Trophoblast cell (in vitro differentiated cells and primary cell): ENCODE data around the gene GALNT6.

Experiments used
- DNase-seq, 2 donors: peaks; one replicate each; pipeline ENCODE4 v3.0.0-alpha.2; 2016
- H2AFZ ChIP-seq: 2 replicates; pipeline ENCODE4 v1.6.1; 2013; ENCODE audit warnings: low read length, moderate library complexity, mild to moderate bottlenecking; ENCODE audit not compliant: insufficient read depth, poor library complexity
- H2AK5ac ChIP-seq: 2 replicates; pipeline ENCODE4 v1.6.1; 2013; ENCODE audit warnings: mild to moderate bottlenecking, low read length
- H2BK120ac ChIP-seq: 2 replicates; pipeline ENCODE4 v1.6.1; 2013; ENCODE audit warnings: low read length, mild to moderate bottlenecking, moderate library complexity; ENCODE audit not compliant: insufficient read depth, poor library complexity
- H2BK12ac ChIP-seq: 2 replicates; pipeline ENCODE4 v1.6.1; 2013; ENCODE audit warnings: mild to moderate bottlenecking, low read length, moderate library complexity
- H2BK5ac ChIP-seq: 2 replicates; pipeline ENCODE4 v1.6.1; 2013; ENCODE audit warnings: low read length, low read depth, moderate library complexity, mild to moderate bottlenecking; ENCODE audit not compliant: poor library complexity
- H3K14ac ChIP-seq: 2 replicates; pipeline ENCODE4 v1.6.1; 2013; ENCODE audit warnings: mild to moderate bottlenecking, low read length
- H3K18ac ChIP-seq: 2 replicates; pipeline ENCODE4 v1.6.1; 2013; ENCODE audit warnings: mild to moderate bottlenecking, low read length
- H3K23ac ChIP-seq: 2 replicates; pipeline ENCODE4 v1.6.1; 2013; ENCODE audit warnings: low read length
- H3K27ac ChIP-seq: 2 replicates; pipeline ENCODE4 v1.5.1; 2013; ENCODE audit warnings: low read depth, mild to moderate bottlenecking, inconsistent platforms, low read length, moderate library complexity
- H3K27me3 ChIP-seq: 2 replicates; pipeline ENCODE4 v1.6.1; 2013; ENCODE audit warnings: inconsistent platforms, mild to moderate bottlenecking, low read length, moderate library complexity; ENCODE audit not compliant: insufficient read depth
- H3K36me3 ChIP-seq, 2 experiments: 1 replicate in 1 of 2; 2 replicates in 1 of 2; pipeline ENCODE4 v1.6.1; 2013; ENCODE audit warnings: low read length in 2 of 2, mild to moderate bottlenecking in 2 of 2, moderate library complexity in 1 of 2; ENCODE audit not compliant: insufficient read depth in 2 of 2, control insufficient read depth in 1 of 2
- H3K4ac ChIP-seq: 2 replicates; pipeline ENCODE4 v1.6.1; 2013; ENCODE audit warnings: low read depth, mild to moderate bottlenecking, low read length, moderate library complexity
- H3K4me1 ChIP-seq, 2 experiments: 1 replicate in 1 of 2; 2 replicates in 1 of 2; pipeline ENCODE4 v1.6.1; 2013; ENCODE audit warnings: low read length in 2 of 2, mild to moderate bottlenecking in 2 of 2, moderate library complexity in 1 of 2; ENCODE audit not compliant: insufficient read depth in 2 of 2, control insufficient read depth in 1 of 2
- H3K4me2 ChIP-seq: 2 replicates; pipeline ENCODE4 v1.6.1; 2013; ENCODE audit warnings: inconsistent platforms, mild to moderate bottlenecking, low read length, moderate library complexity
- H3K4me3 ChIP-seq: 2 replicates; pipeline ENCODE4 v1.5.1; 2013; ENCODE audit warnings: mild to moderate bottlenecking, low read depth, low read length, inconsistent platforms
- H3K79me1 ChIP-seq: one replicate; pipeline ENCODE4 v1.6.1; 2013; ENCODE audit warnings: low read length
- H3K79me2 ChIP-seq: 2 replicates; pipeline ENCODE4 v1.6.1; 2013; ENCODE audit warnings: low read length, mild to moderate bottlenecking; ENCODE audit not compliant: control insufficient read depth, insufficient read depth, poor library complexity
- H3K9ac ChIP-seq: 2 replicates; pipeline ENCODE4 v1.6.1; 2013; ENCODE audit warnings: mild to moderate bottlenecking, low read length
- H3K9me3 ChIP-seq: 2 replicates; pipeline ENCODE4 v1.6.1; 2013; ENCODE audit warnings: low read depth, mild to moderate bottlenecking, control low read depth, inconsistent platforms, low read length; ENCODE audit not compliant: insufficient read depth
- H4K12ac ChIP-seq: 2 replicates; pipeline ENCODE4 v1.6.1; 2013; ENCODE audit warnings: low read depth, mild to moderate bottlenecking, low read length, moderate library complexity
- H4K8ac ChIP-seq: 2 replicates; pipeline ENCODE4 v1.6.1; 2013; ENCODE audit warnings: low read depth, mild to moderate bottlenecking, low read length, moderate library complexity
- H4K91ac ChIP-seq: one replicate; pipeline ENCODE4 v1.6.1; 2013; ENCODE audit warnings: low read depth, mild to moderate bottlenecking, low read length, moderate library complexity
- WGBS: extraction: QIAGEN DNeasy Blood & Tissue Kit; methylation state at CpG from one replicate; pipeline ENCODE4 v1.1.7; 2013; ENCODE audit warnings: missing lambda C conversion rate; ENCODE audit not compliant: insufficient read length, insufficient coverage; ENCODE audit errors: extremely low coverage; 5-methylcytosine and 5-hydroxymethylcytosine counted together

The GALNT6 gene

GRCh38 chr12:51307655-51308593 is 83.3 kb downstream of the GALNT6 start:
- no peak overlapping the region for H2BK120ac ChIP-seq
- H3K79me2 ChIP-seq = no peaks in the 10 kb centered on the region
- H3K27me3 ChIP-seq = no peaks in the 10 kb centered on the region
- H3K23ac ChIP-seq = no peak overlapping the region
- no peak overlapping the region for H2AFZ ChIP-seq
- H3K14ac ChIP-seq = no peak overlapping the region
- H3K4me2 ChIP-seq = no peak overlapping the region
- no peaks in the 10 kb centered on the region for H3K36me3 ChIP-seq
- H3K4me1 ChIP-seq = no peaks in the 10 kb centered on the region
- DNase-seq = no peak
- no peak overlapping the region for H4K12ac ChIP-seq
- no peak overlapping the region for H4K91ac ChIP-seq
- H3K4me3 ChIP-seq = no peak overlapping the region
- no peak overlapping the region for H3K18ac ChIP-seq
- H3K79me1 ChIP-seq = no peaks in the 10 kb centered on the region
- H2AK5ac ChIP-seq = no peak overlapping the region
- H3K9me3 ChIP-seq = no peaks in the 10 kb centered on the region
- no peak overlapping the region for H3K9ac ChIP-seq
- WGBS = no CpG with 5 or more reads among the region's 6 CpGs
- no peak overlapping the region for H2BK5ac ChIP-seq
- no peak overlapping the region for H2BK12ac ChIP-seq
- H4K8ac ChIP-seq = no peak overlapping the region
- no peak overlapping the region for H3K27ac ChIP-seq
- H3K4ac ChIP-seq = no peak overlapping the region

- H4K8ac ChIP-seq = no peak overlapping the region
- H2AK5ac ChIP-seq = no peak overlapping the region
- no peak overlapping the region for H3K9ac ChIP-seq
- no peak overlapping the region for H3K18ac ChIP-seq
- no peak overlapping the region for H3K23ac ChIP-seq
- no peak for DNase-seq
- no peak overlapping the region for H2AFZ ChIP-seq
- H3K27ac ChIP-seq = no peak overlapping the region
- no peak overlapping the region for H3K14ac ChIP-seq
- H4K12ac ChIP-seq = no peak overlapping the region
- H2BK12ac ChIP-seq = no peak overlapping the region
- H3K79me1 ChIP-seq = no peaks in the 10 kb centered on the region
- no peak overlapping the region for H3K4ac ChIP-seq
- H3K9me3 ChIP-seq = no peaks in the 10 kb centered on the region
- H3K36me3 ChIP-seq = no peaks in the 10 kb centered on the region
- H2BK120ac ChIP-seq = no peak overlapping the region
- no peak overlapping the region for H2BK5ac ChIP-seq
- no peak overlapping the region for H3K4me2 ChIP-seq
- no peak overlapping the region for H4K91ac ChIP-seq
- H3K4me3 ChIP-seq = no peak overlapping the region
- H3K4me1 ChIP-seq = no peaks in the 10 kb centered on the region
- no peaks in the 10 kb centered on the region for H3K27me3 ChIP-seq
- WGBS = no CpG with 5 or more reads among the region's 5 CpGs
- no peaks in the 10 kb centered on the region for H3K79me2 ChIP-seq
Measured at GRCh38 chr12:51306507-51306906, 84.7 kb downstream of the GALNT6 start.
